GM12891 (cell line): ENCODE measurements around the gene INPP5F.
A peak's percentile ranks its signal among the peaks of the same experiment; 100 is the strongest.
"Not testable (repeated sequence)": the region's sequence is repeated elsewhere in the genome, so short reads cannot be mapped to it uniquely, and the experiment has no call there.

ENCODE experiments used
- DNase-seq: peaks from one replicate; pipeline ENCODE4 v3.0.0; 2011; ENCODE audit warnings: low spot score; ENCODE audit not compliant: insufficient read length
- FAIRE-seq: peaks from 2 replicates; lab custom pipeline; 2011; peaks lifted over from hg19 to GRCh38; lab: Jason Lieb, UNC
- PAX5 ChIP-seq: IDR thresholded peaks from 2 replicates; pipeline ENCODE4 v1.6.1; 2011; ENCODE audit warnings: low read length, moderate library complexity, mild to moderate bottlenecking; ENCODE audit not compliant: insufficient read depth, severe bottlenecking
- POLR2A ChIP-seq: IDR thresholded peaks from 2 replicates; pipeline ENCODE4 v1.6.1; 2011; ENCODE audit warnings: low read depth, low read length, control low read depth
- POLR2AphosphoS5 ChIP-seq: IDR thresholded peaks from 2 replicates; pipeline ENCODE4 v1.6.1; 2011; ENCODE audit warnings: low read depth, low read length, control low read depth
- POU2F2 ChIP-seq: IDR thresholded peaks from 2 replicates; pipeline ENCODE4 v1.6.1; 2011; ENCODE audit warnings: low read depth, mild to moderate bottlenecking, control low read depth, low read length, moderate library complexity
- SPI1 ChIP-seq: IDR thresholded peaks from 2 replicates; pipeline ENCODE4 v1.6.1; 2011; ENCODE audit warnings: low read depth, low read length, control low read depth
- TAF1 ChIP-seq: IDR thresholded peaks from 2 replicates; pipeline ENCODE4 v1.6.1; 2011; ENCODE audit warnings: low read depth, low read length, control low read depth

The INPP5F gene

GRCh38 chr10:119770928-119771327, 45.1 kb downstream of the INPP5F start:
- DNase-seq, result no peak
- TF ChIP-seq POLR2AphosphoS5, result no peak
- TF ChIP-seq POLR2A, result no peak
- no peak for TF ChIP-seq SPI1
- no peak for TF ChIP-seq PAX5
- no peak for TF ChIP-seq TAF1
- no peak for TF ChIP-seq POU2F2

GRCh38 chr10:119772334-119772733, 46.5 kb downstream of the INPP5F start:
- no peak for FAIRE-seq
- TF ChIP-seq POLR2A, result no peak
- no peak for TF ChIP-seq POLR2AphosphoS5
- TF ChIP-seq TAF1, result no peak
- no peak for TF ChIP-seq POU2F2
- no peak for TF ChIP-seq PAX5
- no peak for TF ChIP-seq SPI1
- no peak for DNase-seq

More at GRCh38 chr10:119770928-119771327, 45.1 kb downstream of the INPP5F start:
- no peak for FAIRE-seq

- DNase-seq, FAIRE-seq: not testable (repeated sequence)
These were observed 47.2 kb downstream of the INPP5F start for GRCh38 chr10:119773041-119773440.

- no peak for FAIRE-seq
- no peak for DNase-seq
These were observed 49.7 kb downstream of the INPP5F start for GRCh38 chr10:119775529-119775928.

GRCh38 chr10:119776536-119776935, 50.7 kb downstream of the INPP5F start:
- TF ChIP-seq POLR2AphosphoS5, result no peak
- no peak for TF ChIP-seq TAF1
- TF ChIP-seq PAX5, result no peak
- TF ChIP-seq POU2F2, result no peak
- no peak for TF ChIP-seq SPI1
- no peak for TF ChIP-seq POLR2A
- FAIRE-seq (no peak), DNase-seq (no peak)

More at GRCh38 chr10:119775529-119775928, 49.7 kb downstream of the INPP5F start:
- TF ChIP-seq SPI1 (no peak), POLR2A (no peak), POLR2AphosphoS5 (no peak), TAF1 (no peak), POU2F2 (no peak), PAX5 (no peak)

GRCh38 chr10:119777686-119778085, 51.8 kb downstream of the INPP5F start:
- FAIRE-seq (no peak), DNase-seq (no peak)
- TF ChIP-seq PAX5, result no peak
- no peak for TF ChIP-seq POLR2A
- TF ChIP-seq POLR2AphosphoS5, result no peak
- no peak for TF ChIP-seq POU2F2
- TF ChIP-seq SPI1, result no peak
- no peak for TF ChIP-seq TAF1

- no peak for FAIRE-seq
- no peak for DNase-seq
- TF ChIP-seq POLR2A (no peak), PAX5 (no peak), TAF1 (no peak), POU2F2 (no peak), SPI1 (no peak), POLR2AphosphoS5 (no peak)
These were observed 53.1 kb downstream of the INPP5F start for GRCh38 chr10:119778776-119779445.

GRCh38 chr10:119780879-119781480, 55.1 kb downstream of the INPP5F start:
- no peak for DNase-seq
- no peak for TF ChIP-seq POU2F2
- TF ChIP-seq SPI1, result no peak
- TF ChIP-seq TAF1, result no peak
- no peak for TF ChIP-seq PAX5
- TF ChIP-seq POLR2AphosphoS5, result no peak
- FAIRE-seq, result no peak

- DNase-seq (no peak), FAIRE-seq (no peak)
- no peak for TF ChIP-seq SPI1
- no peak for TF ChIP-seq TAF1
- TF ChIP-seq POLR2AphosphoS5, result no peak
- TF ChIP-seq POU2F2, result no peak
- no peak for TF ChIP-seq POLR2A
- TF ChIP-seq PAX5, result no peak
These were observed 55.6 kb downstream of the INPP5F start for GRCh38 chr10:119781498-119781897.

- TF ChIP-seq POLR2AphosphoS5 (no peak), TAF1 (no peak), POU2F2 (0 out of 2 replicates have a peak, but pooled peaks have one; percentile 14)
- peak; percentile 56 for FAIRE-seq
- DNase-seq, result no peak
These were observed 57.3 kb downstream of the INPP5F start for GRCh38 chr10:119782981-119783664.
